ENCODE results near the gene DNAJB5.

Gene DNAJB5

GRCh38 chr9:34984049-34984448, 5.5 kb upstream of the DNAJB5 start:
- no peak for DNase-seq (ENCODE audit: low spot score)

GRCh38 chr9:34985311-34985899, 4.1 kb upstream of the DNAJB5 start:
- peak; percentile 73 for DNase-seq (ENCODE audit: low spot score)

GRCh38 chr9:34986540-34987047, 3.0 kb upstream of the DNAJB5 start:
- peak; percentile 71 for DNase-seq (ENCODE audit: low spot score)

- no peak for DNase-seq (ENCODE audit: low spot score)
Measured at GRCh38 chr9:34987160-34987901, 2.2 kb upstream of the DNAJB5 start.

GRCh38 chr9:34988218-34989002, 1.1 kb upstream of the DNAJB5 start:
- DNase-seq (ENCODE audit: low spot score): peak; percentile 61

GRCh38 chr9:34989946-34990635, 546 bp downstream of the DNAJB5 start:
- DNase-seq (ENCODE audit: low spot score): no peak

- DNase-seq (ENCODE audit: low spot score): no peak
Measured at GRCh38 chr9:34990908-34991606, 1.5 kb downstream of the DNAJB5 start.

- DNase-seq (ENCODE audit: low spot score): no peak
Measured at GRCh38 chr9:34991607-34992375, 2.2 kb downstream of the DNAJB5 start.

GRCh38 chr9:34992376-34992951, 2.9 kb downstream of the DNAJB5 start:
- DNase-seq (ENCODE audit: low spot score): no peak

- no peak for DNase-seq (ENCODE audit: low spot score)
Measured at GRCh38 chr9:34993502-34994259, 4.1 kb downstream of the DNAJB5 start.

- no peak for DNase-seq (ENCODE audit: low spot score)
Measured at GRCh38 chr9:34994260-34994899, 4.8 kb downstream of the DNAJB5 start.

- DNase-seq (ENCODE audit: low spot score): no peak
Measured at GRCh38 chr9:34994900-34995669, 5.5 kb downstream of the DNAJB5 start.

- DNase-seq (ENCODE audit: low spot score): no peak
Measured at GRCh38 chr9:34995670-34996060, 6.1 kb downstream of the DNAJB5 start.

- DNase-seq (ENCODE audit: low spot score): no peak
Measured at GRCh38 chr9:34996181-34996904, 6.8 kb downstream of the DNAJB5 start.

- no peak for DNase-seq (ENCODE audit: low spot score)
Measured at GRCh38 chr9:34996905-34997279, 7.3 kb downstream of the DNAJB5 start.

GRCh38 chr9:34997379-34997781, 7.8 kb downstream of the DNAJB5 start:
- no peak for DNase-seq (ENCODE audit: low spot score)

GRCh38 chr9:34998266-34998665, 8.7 kb downstream of the DNAJB5 start:
- no peak for DNase-seq (ENCODE audit: low spot score)

- DNase-seq (ENCODE audit: low spot score): no peak
Measured at GRCh38 chr9:34999576-34999975, 10.0 kb downstream of the DNAJB5 start.
